Upper lobe of left lung (tissue), 6 donors: ENCODE measurements around the gene LONP2. TPM values are rescaled to one million over a fixed set of nuclear protein-coding genes. Genes with fewer than 3 reads are reported as not detected.
A peak's percentile ranks its signal among the peaks of the same experiment; 100 is the strongest.

Experiments used
- ATAC-seq, 2 donors: fragments of 200-7000 bp; cut with Tn5 transposase; one replicate each; pipeline ENCODE4 v1.9.1; 2022; ENCODE audit warnings: mild to moderate bottlenecking in 2 of 2, moderate library complexity in 2 of 2; ENCODE audit not compliant: low FRiP score in 2 of 2
- DNase-seq, 2 donors: peaks; one replicate each; pipeline ENCODE4 v3.0.0-alpha.2; 2019 to 2020
- H3K27ac ChIP-seq, 4 donors: fragments of 200-600 bp; sonication (generic); one replicate each; pipeline ENCODE4 v1.5.1; 2016 to 2019
- H3K27me3 ChIP-seq, 4 donors: fragments of 200-600 bp; sonication (generic); one replicate each; pipeline ENCODE4 v1.5.1; 2017 to 2019
- H3K36me3 ChIP-seq, 4 donors: fragments of 200-600 bp; sonication (generic); one replicate each; pipeline ENCODE4 v1.5.1; 2016 to 2019
- H3K4me1 ChIP-seq, 4 donors: fragments of 200-600 bp; sonication (generic); one replicate each; pipeline ENCODE4 v1.5.1; 2018 to 2019
- H3K4me3 ChIP-seq, 4 donors: fragments of 200-600 bp; sonication (generic); one replicate each; pipeline ENCODE4 v1.5.1; 2017 to 2019; ENCODE audit warnings: mild to moderate bottlenecking in 2 of 4, moderate library complexity in 1 of 4
- H3K9me3 ChIP-seq, 4 donors: fragments of 200-600 bp; sonication (generic); one replicate each; pipeline ENCODE4 v1.5.1; 2018 to 2019
- EP300 ChIP-seq, 4 donors: sonication (generic); formaldehyde crosslinking; IDR thresholded peaks; one replicate each; pipeline ENCODE4 v1.5.1; 2017; ENCODE audit warnings: antibody characterized with exemption in 4 of 4, control low read depth in 2 of 4
- POLR2A ChIP-seq, 4 donors: fragments of 450-650 bp; IDR thresholded peaks; one replicate each; pipeline ENCODE4 v1.5.1; 2016 to 2017; ENCODE audit warnings: antibody characterized with exemption in 4 of 4, mild to moderate bottlenecking in 2 of 4
- POLR2AphosphoS5 ChIP-seq, 2 donors: sonication (generic); formaldehyde crosslinking; IDR thresholded peaks; one replicate each; pipeline ENCODE4 v1.5.1; 2017; ENCODE audit warnings: antibody characterized with exemption in 2 of 2
- WGBS, 2 donors: methylation state at CpG; one replicate each; pipeline ENCODE4 v1.1.5; 2017 to 2018; 5-methylcytosine and 5-hydroxymethylcytosine counted together
- total RNA-seq, 6 donors: library from RNA; depleted of rRNA in 4 of 6; stranded (reverse); fragments of >200 nt in 4 of 6; gene quantifications; one replicate each; pipeline versions ENCODE4 v1.1.0 to v1.2.1, GENCODE V29; 2016 to 2021
- TF ChIP-seq, protein P1 (sequence below), 6 experiments: fragments of 450-650 bp in 4 of 6; fragments of 200-600 bp in 2 of 6; sonication (generic) in 2 of 6; IDR thresholded peaks; one replicate each; pipeline ENCODE4 v1.5.1; 2016 to 2019; ENCODE audit warnings: antibody characterized with exemption in 6 of 6
- donor health status: DM: no; HTN: no; CAD: no; lungs with moderate emphysema.
- donor health status: DM: no; HTN: yes; CAD: no; lungs with severe emphysema.

LONP2 gene
- total RNA-seq, 6 donors from 2014 or later: 47.9 to 104 (median 57.8) TPM

DNA sequence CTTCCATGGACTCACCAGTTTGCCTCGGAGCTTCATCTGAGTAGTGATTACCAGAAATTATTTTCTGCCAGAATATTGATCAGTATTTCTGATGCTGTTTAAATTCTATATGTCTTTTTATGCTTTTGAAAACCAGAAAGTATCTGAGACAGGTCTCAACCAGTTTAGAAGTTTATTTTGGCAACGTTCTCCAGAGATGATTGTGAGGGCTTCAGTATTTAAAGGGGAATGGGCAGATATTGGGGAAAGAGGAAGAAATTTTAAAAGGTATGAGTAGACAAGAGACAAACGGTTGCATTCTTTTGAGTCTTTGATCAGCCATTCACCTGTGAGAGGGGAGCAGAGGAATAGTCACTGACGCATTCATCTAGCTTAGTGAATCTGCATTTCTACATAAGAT is 47.7 kb downstream of the LONP2 start:
- 80 to 85% methylated on average over 4 of the region's 4 CpGs for WGBS, 2 donors
- Histone ChIP-seq H3K9me3 (peaks cover 0 to 8% (median 4%) of the 10 kb centered on the region in 4 donors), H3K27me3 (no peaks in the 10 kb centered on the region), H3K36me3 (peaks cover 4 to 46% (median 13%) of the 10 kb centered on the region in 4 donors), H3K4me3 (no peak overlapping the region), H3K27ac (peak overlapping the region in 2 of 4 donors; percentile 42 to 58), H3K4me1 (peaks cover 0 to 4% (median 0%) of the 10 kb centered on the region in 4 donors)
- TF ChIP-seq EP300 (IDR thresholded peaks at IDR 0.05) (no peak), POLR2AphosphoS5 (IDR thresholded peaks at IDR 0.05) (no peak), POLR2A (IDR thresholded peaks at IDR 0.05) (no peak)
- TF ChIP-seq, protein P1, sequence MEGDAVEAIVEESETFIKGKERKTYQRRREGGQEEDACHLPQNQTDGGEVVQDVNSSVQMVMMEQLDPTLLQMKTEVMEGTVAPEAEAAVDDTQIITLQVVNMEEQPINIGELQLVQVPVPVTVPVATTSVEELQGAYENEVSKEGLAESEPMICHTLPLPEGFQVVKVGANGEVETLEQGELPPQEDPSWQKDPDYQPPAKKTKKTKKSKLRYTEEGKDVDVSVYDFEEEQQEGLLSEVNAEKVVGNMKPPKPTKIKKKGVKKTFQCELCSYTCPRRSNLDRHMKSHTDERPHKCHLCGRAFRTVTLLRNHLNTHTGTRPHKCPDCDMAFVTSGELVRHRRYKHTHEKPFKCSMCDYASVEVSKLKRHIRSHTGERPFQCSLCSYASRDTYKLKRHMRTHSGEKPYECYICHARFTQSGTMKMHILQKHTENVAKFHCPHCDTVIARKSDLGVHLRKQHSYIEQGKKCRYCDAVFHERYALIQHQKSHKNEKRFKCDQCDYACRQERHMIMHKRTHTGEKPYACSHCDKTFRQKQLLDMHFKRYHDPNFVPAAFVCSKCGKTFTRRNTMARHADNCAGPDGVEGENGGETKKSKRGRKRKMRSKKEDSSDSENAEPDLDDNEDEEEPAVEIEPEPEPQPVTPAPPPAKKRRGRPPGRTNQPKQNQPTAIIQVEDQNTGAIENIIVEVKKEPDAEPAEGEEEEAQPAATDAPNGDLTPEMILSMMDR (IDR thresholded peaks at IDR 0.05): no peak
- ATAC-seq (no peak), DNase-seq (no peak)

DNA sequence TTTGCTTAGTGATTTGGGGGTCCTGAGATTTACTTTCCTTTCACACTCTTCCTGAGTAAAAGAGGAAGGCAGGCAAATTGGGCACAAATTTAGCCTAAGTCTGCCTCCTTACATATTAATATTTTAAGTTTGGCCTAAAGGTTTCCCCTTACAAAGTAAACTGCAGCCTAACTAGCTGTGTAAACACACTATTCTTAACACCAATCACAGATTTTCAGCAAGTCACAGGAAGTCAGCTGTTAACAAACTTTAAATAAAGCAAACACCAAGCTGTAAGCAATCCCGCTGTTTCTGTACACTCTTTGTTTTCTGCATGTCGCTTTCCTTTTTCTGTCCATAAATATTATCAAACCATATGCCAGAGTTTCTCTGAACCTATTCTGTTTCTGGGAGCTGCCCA is 48.4 kb downstream of the LONP2 start:
- ATAC-seq: no peak
- TF ChIP-seq EP300 (IDR thresholded peaks at IDR 0.05) (no peak), POLR2AphosphoS5 (IDR thresholded peaks at IDR 0.05) (no peak), POLR2A (IDR thresholded peaks at IDR 0.05) (no peak)
- TF ChIP-seq, protein P1 (IDR thresholded peaks at IDR 0.05): no peak

DNA sequence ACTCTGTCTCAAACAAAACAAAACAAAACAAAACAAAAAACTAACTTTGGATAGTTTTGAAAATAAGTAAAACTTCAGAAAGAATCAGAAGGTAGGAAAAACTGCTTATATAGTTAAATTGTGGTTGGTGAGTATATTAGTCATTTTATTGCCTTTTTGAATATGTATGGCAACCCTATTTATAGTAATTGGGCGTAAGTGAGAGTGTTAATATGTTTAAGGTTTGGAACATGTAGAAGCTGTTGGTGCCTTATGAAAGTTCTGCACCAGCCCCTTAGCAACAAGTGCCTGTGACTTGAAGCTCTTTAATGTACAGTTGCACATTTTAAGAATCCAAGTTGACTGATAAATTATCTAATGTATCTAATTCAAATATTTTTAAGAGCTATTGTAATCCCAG is 50.6 kb downstream of the LONP2 start:
- DNase-seq (no peak), ATAC-seq (no peak)
- Histone ChIP-seq H3K4me3 (no peak overlapping the region), H3K27me3 (no peaks in the 10 kb centered on the region), H3K27ac (no peak overlapping the region), H3K36me3 (peaks cover 6 to 48% (median 20%) of the 10 kb centered on the region in 4 donors), H3K4me1 (peaks cover 0 to 4% (median 0%) of the 10 kb centered on the region in 4 donors), H3K9me3 (no peaks in the 10 kb centered on the region)
- no peak for TF ChIP-seq POLR2AphosphoS5 (IDR thresholded peaks at IDR 0.05)
- 83 to 95% methylated on average over 1 of the region's 1 CpG for WGBS, 2 donors

More for the DNA sequence above, 48.4 kb downstream of the LONP2 start:
- Histone ChIP-seq H3K4me3 (no peak overlapping the region), H3K36me3 (peaks cover 5 to 46% (median 14%) of the 10 kb centered on the region in 4 donors), H3K27me3 (no peaks in the 10 kb centered on the region), H3K4me1 (peaks cover 0 to 4% (median 0%) of the 10 kb centered on the region in 4 donors), H3K9me3 (peaks cover 0 to 1% (median 0%) of the 10 kb centered on the region in 4 donors), H3K27ac (peak overlapping the region in 2 of 4 donors; percentile 42 to 58)
- no peak for DNase-seq
- 62 to 68% methylated on average over 2 of the region's 2 CpGs for WGBS, 2 donors

DNA sequence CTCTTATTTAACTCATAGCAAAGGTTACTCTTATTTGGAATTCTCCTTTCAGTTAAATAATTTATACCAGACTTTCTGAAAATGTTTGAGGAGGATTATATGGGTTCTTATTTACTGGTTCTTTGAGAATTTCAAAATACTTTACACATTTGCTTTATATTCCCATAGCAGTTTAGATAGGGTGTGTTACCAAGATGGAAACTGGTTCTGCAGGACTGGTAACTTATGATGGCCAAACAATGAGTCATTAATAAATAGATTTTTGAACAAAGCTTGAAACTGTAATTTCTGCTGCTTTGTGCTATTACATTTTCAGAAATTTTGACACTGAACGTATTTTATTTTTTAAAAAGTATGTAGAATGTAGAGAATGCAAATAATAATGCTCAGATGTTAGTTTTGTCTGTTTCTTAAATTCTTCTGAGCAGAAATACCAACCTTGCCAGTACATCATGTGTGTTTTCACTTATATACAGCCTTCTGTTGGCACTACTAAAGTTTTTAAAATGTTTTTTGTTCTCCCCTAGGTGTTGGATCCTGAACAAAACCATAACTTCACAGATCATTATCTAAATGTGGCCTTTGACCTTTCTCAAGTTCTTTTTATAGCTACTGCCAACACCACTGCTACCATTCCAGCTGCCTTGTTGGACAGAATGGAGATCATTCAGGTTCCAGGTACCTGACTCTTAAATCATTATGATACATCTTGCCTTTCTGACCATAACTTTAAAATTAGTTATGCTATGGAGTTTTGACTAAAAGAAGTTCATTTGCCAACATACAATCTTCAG is 51.6 kb downstream of the LONP2 start:
- ATAC-seq (no peak), DNase-seq (no peak)
- Histone ChIP-seq H3K27me3 (no peaks in the 10 kb centered on the region), H3K36me3 (peaks cover 8 to 51% (median 19%) of the 10 kb centered on the region in 4 donors), H3K9me3 (no peaks in the 10 kb centered on the region), H3K27ac (no peak overlapping the region), H3K4me1 (peaks cover 0 to 8% (median 0%) of the 10 kb centered on the region in 4 donors), H3K4me3 (no peak overlapping the region)
- TF ChIP-seq POLR2A (IDR thresholded peaks at IDR 0.05) (no peak), POLR2AphosphoS5 (IDR thresholded peaks at IDR 0.05) (no peak), EP300 (IDR thresholded peaks at IDR 0.05) (no peak)
- TF ChIP-seq, protein P1 (IDR thresholded peaks at IDR 0.05): no peak
- WGBS, 2 donors: 73 to 78% methylated on average over 1 of the region's 1 CpG

DNA sequence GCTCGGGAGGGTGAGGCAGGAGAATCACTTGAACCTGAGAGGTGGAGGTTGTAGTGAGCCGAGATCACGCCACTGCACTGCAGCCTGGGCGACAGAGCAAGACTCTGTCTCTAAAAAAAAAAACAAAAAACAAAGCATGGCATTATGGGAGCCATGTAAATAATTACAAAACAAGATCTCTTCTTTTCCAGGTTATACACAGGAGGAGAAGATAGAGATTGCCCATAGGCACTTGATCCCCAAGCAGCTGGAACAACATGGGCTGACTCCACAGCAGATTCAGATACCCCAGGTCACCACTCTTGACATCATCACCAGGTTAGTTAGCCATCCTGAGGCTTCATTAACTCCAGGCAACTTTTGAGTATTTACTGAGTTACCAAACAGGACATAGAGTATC is 55.4 kb downstream of the LONP2 start:
- H3K4me3 ChIP-seq: no peak overlapping the region
- peaks cover 17 to 78% (median 36%) of the 10 kb centered on the region in 4 donors for H3K36me3 ChIP-seq
- WGBS, 2 donors: 94 to 98% methylated on average over 4 of the region's 4 CpGs
- peaks cover 0 to 4% (median 0%) of the 10 kb centered on the region in 4 donors for H3K4me1 ChIP-seq
- H3K9me3 ChIP-seq: no peaks in the 10 kb centered on the region
- ATAC-seq: no peak
- no peak for DNase-seq
- H3K27me3 ChIP-seq: no peaks in the 10 kb centered on the region
- TF ChIP-seq EP300 (IDR thresholded peaks at IDR 0.05) (no peak), POLR2A (IDR thresholded peaks at IDR 0.05) (no peak), POLR2AphosphoS5 (IDR thresholded peaks at IDR 0.05) (no peak)
- TF ChIP-seq, protein P1 (IDR thresholded peaks at IDR 0.05): no peak
- H3K27ac ChIP-seq: no peak overlapping the region
